HFFc6 (cell line): ENCODE results near the gene RETREG1. TPM values are rescaled to one million over a fixed set of nuclear protein-coding genes. Genes with fewer than 3 reads are reported as not detected.
A peak's percentile ranks its signal among the peaks of the same experiment; 100 is the strongest.
"Not testable (repeated sequence)": the region's sequence is repeated elsewhere in the genome, so short reads cannot be mapped to it uniquely, and the experiment has no call there.

Experiments used
- DNase-seq: peaks from one replicate; pipeline ENCODE4 v3.0.0-alpha.2; 2018
- H3K27ac Mint-ChIP-seq: 2 replicates; pipeline ENCODE4 v1.8.0; 2020; ENCODE audit warnings: mild to moderate bottlenecking, mixed read lengths
- H3K27me3 Mint-ChIP-seq: 2 replicates; pipeline ENCODE4 v1.8.0; 2021; ENCODE audit warnings: mild to moderate bottlenecking, moderate library complexity, mixed read lengths; ENCODE audit not compliant: insufficient read depth
- H3K36me3 Mint-ChIP-seq: 2 replicates; pipeline ENCODE4 v1.8.0; 2021; ENCODE audit warnings: low read depth, mixed read lengths
- H3K4me1 Mint-ChIP-seq: 2 replicates; pipeline ENCODE4 v1.8.0; 2020; ENCODE audit warnings: low read depth, mixed read lengths
- H3K4me3 Mint-ChIP-seq: 2 replicates; pipeline ENCODE4 v1.8.0; 2020; ENCODE audit warnings: mild to moderate bottlenecking, moderate library complexity, mixed read lengths
- H3K9me3 Mint-ChIP-seq: 2 replicates; pipeline ENCODE4 v1.8.0; 2020; ENCODE audit warnings: mild to moderate bottlenecking, mixed read lengths
- total RNA-seq, 6 experiments: library from RNA; stranded (reverse); fragmentation: NEBNext Ultra II Directional; extraction: Animal tissue kit (Norgen Biotek cat#: 25700); gene quantifications; 2 replicates in 1 of 6; 3 replicates in 5 of 6; pipeline ENCODE4 v1.2.3, GENCODE V29; 2021
- TF ChIP-seq, protein P1 (sequence below): fragments of 200-600 bp; sonication (generic); IDR thresholded peaks from 2 replicates; pipeline ENCODE4 v1.5.0; 2021; ENCODE audit warnings: antibody characterized with exemption, mild to moderate bottlenecking

The RETREG1 gene
- total RNA-seq, 6 experiments from 2014 or later, result 0.09 to 0.14 TPM; not detected in 4

- peaks cover 9% of the 10 kb centered on the region; the same call in 1 of the 2 replicates for H3K9me3 Mint-ChIP-seq
- no peak for DNase-seq
- no peaks in the 10 kb centered on the region for H3K4me1 Mint-ChIP-seq
- TF ChIP-seq, protein P1, sequence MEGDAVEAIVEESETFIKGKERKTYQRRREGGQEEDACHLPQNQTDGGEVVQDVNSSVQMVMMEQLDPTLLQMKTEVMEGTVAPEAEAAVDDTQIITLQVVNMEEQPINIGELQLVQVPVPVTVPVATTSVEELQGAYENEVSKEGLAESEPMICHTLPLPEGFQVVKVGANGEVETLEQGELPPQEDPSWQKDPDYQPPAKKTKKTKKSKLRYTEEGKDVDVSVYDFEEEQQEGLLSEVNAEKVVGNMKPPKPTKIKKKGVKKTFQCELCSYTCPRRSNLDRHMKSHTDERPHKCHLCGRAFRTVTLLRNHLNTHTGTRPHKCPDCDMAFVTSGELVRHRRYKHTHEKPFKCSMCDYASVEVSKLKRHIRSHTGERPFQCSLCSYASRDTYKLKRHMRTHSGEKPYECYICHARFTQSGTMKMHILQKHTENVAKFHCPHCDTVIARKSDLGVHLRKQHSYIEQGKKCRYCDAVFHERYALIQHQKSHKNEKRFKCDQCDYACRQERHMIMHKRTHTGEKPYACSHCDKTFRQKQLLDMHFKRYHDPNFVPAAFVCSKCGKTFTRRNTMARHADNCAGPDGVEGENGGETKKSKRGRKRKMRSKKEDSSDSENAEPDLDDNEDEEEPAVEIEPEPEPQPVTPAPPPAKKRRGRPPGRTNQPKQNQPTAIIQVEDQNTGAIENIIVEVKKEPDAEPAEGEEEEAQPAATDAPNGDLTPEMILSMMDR, result no peak
- peaks cover 9% of the 10 kb centered on the region for H3K36me3 Mint-ChIP-seq
- H3K27me3 Mint-ChIP-seq, result peaks cover 32% of the 10 kb centered on the region
- H3K27ac Mint-ChIP-seq, result no peak overlapping the region
- H3K4me3 Mint-ChIP-seq, result no peak overlapping the region
Measured at GRCh38 chr5:16661713-16662112, 44.9 kb upstream of the RETREG1 start.

DNA sequence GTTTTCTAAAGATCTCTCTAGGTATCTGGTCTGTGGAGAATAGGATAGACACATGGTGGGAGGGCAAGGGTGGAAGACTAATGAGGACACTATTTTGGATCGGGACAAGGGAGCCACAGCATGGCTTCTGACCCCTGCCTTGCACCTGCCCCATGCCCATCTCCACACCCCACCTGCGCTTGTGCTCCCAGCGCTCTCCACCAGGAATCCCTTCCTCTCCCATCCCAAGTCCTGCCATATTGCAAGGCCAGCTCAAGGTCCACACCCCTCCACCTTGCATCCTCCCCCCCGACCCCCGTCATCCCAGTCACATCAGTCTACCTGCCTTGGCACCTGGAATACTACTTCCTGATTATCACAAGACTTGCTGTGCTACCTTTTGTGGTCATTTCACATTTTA lies 44.2 kb upstream of the RETREG1 start:
- peaks cover 9% of the 10 kb centered on the region; the same call in 1 of the 2 replicates for H3K9me3 Mint-ChIP-seq
- peaks cover 6% of the 10 kb centered on the region for H3K36me3 Mint-ChIP-seq
- TF ChIP-seq, protein P1, result no peak
- H3K4me1 Mint-ChIP-seq, result no peaks in the 10 kb centered on the region
- no peak for DNase-seq
- peak overlapping the region; percentile 14; the same call in 1 of the 2 replicates for H3K4me3 Mint-ChIP-seq
- H3K27ac Mint-ChIP-seq, result no peak overlapping the region
- peaks cover 32% of the 10 kb centered on the region for H3K27me3 Mint-ChIP-seq

- H3K9me3 Mint-ChIP-seq, result peaks cover 9% of the 10 kb centered on the region; the same call in 1 of the 2 replicates
- 0 out of 2 replicates have a peak overlapping the region, but pooled peaks have one; percentile 13 for H3K27ac Mint-ChIP-seq
- TF ChIP-seq, protein P1, result no peak
- no peak for DNase-seq
- no peaks in the 10 kb centered on the region for H3K4me1 Mint-ChIP-seq
- H3K27me3 Mint-ChIP-seq, result peaks cover 37% of the 10 kb centered on the region
- no peak overlapping the region for H3K4me3 Mint-ChIP-seq
- no peaks in the 10 kb centered on the region; the same call in 1 of the 2 replicates for H3K36me3 Mint-ChIP-seq
Measured at GRCh38 chr5:16659536-16659935, 42.7 kb upstream of the RETREG1 start.

DNA sequence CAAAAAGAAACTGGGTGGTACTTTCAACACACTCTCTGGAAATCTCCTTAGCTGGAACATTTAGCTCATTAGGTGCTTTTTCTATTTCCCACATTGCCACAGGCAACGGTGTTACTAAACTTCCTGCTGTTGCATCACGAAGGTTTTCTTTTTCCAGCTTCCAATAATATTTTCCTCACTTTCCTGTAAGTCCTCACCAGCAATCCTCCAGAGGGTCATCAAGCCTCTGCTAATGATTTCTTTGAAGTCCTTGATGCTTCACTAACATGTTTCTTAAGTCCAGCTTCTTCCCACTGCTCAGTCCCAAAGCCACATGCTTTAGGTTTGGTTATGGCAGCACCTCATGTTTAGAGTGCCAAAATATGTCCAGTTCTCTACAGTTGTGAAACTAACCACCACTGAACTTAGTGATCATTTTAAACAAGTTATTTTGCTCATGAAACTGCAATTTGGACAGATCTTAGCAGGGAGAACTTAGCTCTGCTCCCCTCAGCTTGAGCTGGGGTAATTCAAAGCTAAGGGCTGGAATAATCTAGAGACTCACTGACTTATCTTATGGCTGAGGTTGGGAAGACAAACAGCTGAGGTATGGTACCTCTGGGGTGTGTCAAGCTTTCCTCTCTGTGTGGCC lies 39.9 kb upstream of the RETREG1 start:
- peaks cover 29% of the 10 kb centered on the region for H3K27me3 Mint-ChIP-seq
- no peaks in the 10 kb centered on the region for H3K36me3 Mint-ChIP-seq
- no peaks in the 10 kb centered on the region for H3K4me1 Mint-ChIP-seq
- TF ChIP-seq, protein P1, result no peak
- no peak for DNase-seq
- H3K27ac Mint-ChIP-seq, result no peak overlapping the region
- no peak overlapping the region for H3K4me3 Mint-ChIP-seq
- peaks cover 9% of the 10 kb centered on the region; the same call in 1 of the 2 replicates for H3K9me3 Mint-ChIP-seq

- Mint-ChIP-seq H3K36me3 (no peaks in the 10 kb centered on the region), H3K9me3 (peaks cover 9% of the 10 kb centered on the region; the same call in 1 of the 2 replicates), H3K27ac (no peak overlapping the region), H3K4me1 (no peaks in the 10 kb centered on the region), H3K4me3 (no peak overlapping the region), H3K27me3 (peaks cover 20% of the 10 kb centered on the region)
- DNase-seq, result peak; percentile 26
- TF ChIP-seq, protein P1, result no peak
Measured at GRCh38 chr5:16654647-16655334, 38.0 kb upstream of the RETREG1 start.

- H3K9me3 Mint-ChIP-seq, H3K27ac Mint-ChIP-seq, H3K36me3 Mint-ChIP-seq, H3K4me1 Mint-ChIP-seq, H3K4me3 Mint-ChIP-seq, DNase-seq: not testable (repeated sequence)
- H3K27me3 Mint-ChIP-seq, result peaks cover 18% of the 10 kb centered on the region
Measured at GRCh38 chr5:16648739-16649138, 31.9 kb upstream of the RETREG1 start.
